ENCODE results near the gene NTRK1. TPM values are rescaled to one million over a fixed set of nuclear protein-coding genes. Genes with fewer than 3 reads are reported as not detected.
A peak's percentile ranks its signal among the peaks of the same experiment; 100 is the strongest.
"Not testable (repeated sequence)": the region's sequence is repeated elsewhere in the genome, so short reads cannot be mapped to it uniquely, and the experiment has no call there.

The NTRK1 gene
- polyA plus RNA-seq, 10 donors = 0.17 to 1.1 (median 0.60) TPM

DNA sequence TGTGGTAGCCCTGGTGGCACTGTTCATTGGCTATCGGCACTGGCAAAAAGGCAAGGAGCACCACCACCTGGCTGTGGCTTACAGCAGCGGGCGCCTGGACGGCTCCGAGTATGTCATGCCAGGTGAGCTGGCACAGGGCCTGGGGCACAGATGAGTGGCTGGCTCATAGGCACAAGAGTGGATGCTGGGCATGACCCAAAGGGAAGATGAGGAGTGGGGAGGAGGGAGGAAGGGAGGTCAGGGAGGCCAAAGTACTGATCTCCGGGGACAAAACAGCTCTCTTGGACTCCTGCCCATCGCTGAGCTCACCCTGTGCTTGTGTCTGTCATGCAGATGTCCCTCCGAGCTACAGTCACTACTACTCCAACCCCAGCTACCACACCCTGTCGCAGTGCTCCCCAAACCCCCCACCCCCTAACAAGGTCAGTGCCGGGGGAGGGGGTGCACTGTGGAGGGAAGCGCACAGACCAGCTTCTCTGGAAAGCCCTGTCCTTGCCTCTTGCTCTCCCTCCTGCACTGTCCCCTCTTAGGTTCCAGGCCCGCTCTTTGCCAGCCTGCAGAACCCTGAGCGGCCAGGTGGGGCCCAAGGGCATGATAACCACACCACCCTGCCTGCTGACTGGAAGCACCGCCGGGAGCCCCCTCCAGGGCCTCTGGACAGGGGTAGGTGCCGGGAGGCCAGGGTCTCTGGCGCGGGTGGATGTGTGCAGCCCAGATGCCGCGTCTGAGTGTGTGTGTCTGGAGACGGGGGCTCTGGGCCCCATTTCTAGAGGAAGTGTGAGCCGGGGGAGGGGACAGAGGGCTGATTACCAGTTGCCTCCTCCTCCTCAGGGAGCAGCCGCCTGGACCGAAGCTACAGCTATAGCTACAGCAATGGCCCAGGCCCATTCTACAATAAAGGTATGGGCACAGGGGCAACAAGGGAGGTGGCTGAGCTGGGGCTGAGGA lies 52.5 kb downstream of the NTRK1 start:
- DNase-seq = peak in 1 of 3 donors; percentile 66

DNA sequence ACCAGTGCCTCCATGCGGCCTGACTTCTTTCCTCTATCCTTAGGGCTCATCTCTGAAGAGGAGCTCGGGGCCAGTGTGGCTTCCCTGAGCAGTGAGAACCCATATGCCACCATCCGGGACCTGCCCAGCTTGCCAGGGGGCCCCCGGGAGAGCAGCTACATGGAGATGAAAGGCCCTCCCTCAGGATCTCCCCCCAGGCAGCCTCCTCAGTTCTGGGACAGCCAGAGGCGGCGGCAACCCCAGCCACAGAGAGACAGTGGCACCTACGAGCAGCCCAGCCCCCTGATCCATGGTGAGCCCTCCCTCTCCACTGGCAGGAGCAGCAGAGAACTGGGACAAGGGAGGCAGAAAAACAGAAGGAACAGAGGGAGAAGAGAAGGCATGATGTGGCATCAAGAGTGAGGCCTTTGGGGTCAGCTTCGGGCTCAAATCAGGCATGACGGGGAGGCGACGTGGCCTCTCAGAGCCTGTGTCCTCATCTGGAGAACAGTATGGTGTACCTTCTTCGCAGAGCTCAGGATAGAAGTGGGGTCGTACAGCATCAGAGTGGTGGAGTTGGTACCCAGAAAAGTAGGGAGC lies 53.2 kb downstream of the NTRK1 start:
- no peak for DNase-seq

DNA sequence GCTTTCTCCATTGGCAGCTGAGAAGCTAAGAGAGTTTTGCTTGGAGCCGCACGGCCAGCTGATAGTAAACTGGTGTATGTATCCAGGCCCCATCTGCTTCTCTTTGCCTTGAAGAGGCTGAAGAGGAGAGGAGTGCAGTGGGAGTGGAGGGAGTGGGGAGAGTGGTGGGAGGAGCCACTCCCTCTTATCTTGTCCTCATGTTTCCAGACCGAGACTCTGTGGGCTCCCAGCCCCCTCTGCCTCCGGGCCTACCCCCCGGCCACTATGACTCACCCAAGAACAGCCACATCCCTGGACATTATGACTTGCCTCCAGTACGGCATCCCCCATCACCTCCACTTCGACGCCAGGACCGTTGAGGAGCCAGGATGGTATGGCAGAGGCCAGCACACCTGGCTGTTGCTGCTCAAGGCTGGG lies 53.8 kb downstream of the NTRK1 start:
- no peak for DNase-seq

DNA sequence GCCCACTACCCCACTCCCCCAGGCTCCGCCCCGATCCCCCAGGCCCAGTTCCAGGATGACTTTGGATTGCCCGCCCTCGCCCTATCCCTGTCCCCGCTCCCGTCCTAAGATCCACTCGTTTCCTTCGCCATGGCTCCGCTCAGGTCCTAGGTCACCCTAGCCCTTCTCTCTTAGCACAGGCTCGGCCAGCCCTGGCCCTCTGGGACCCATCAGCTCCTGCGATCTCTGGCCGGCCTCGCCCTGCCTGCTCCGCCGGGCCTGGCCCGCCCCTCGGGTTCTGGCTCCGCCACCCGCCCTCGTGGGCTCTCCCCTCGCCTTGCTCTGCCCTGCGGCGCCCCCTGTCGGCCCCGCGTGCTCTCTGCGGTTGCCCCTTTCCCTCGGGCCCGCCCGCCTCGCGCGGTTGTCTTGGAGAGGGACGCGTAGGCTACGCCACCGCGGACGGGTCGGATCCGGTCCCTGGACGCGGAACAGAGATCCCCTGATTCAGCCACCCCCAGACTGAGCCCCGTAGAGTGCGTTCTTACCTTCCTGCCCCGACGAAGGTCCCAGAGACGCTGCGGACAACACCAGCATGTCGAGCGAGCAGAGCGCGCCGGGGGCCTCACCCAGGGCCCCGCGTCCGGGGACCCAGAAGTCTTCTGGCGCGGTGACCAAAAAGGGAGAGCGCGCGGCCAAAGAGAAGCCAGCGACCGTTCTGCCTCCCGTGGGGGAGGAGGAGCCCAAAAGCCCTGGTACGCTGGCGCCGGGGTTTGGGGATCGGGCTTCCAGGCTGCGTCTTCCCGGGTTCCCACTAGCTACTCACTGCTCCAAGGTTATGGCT lies 59.8 kb downstream of the NTRK1 start, which contains the start of gene LRRC71:
Gene LRRC71, plus strand, starts transcription at position 400 of the 820 bp plus-strand sequence. Its CDS starts 172 bp downstream, at position 572.
- DNase-seq = peak; percentile 72 to 93 (median 82)

DNA sequence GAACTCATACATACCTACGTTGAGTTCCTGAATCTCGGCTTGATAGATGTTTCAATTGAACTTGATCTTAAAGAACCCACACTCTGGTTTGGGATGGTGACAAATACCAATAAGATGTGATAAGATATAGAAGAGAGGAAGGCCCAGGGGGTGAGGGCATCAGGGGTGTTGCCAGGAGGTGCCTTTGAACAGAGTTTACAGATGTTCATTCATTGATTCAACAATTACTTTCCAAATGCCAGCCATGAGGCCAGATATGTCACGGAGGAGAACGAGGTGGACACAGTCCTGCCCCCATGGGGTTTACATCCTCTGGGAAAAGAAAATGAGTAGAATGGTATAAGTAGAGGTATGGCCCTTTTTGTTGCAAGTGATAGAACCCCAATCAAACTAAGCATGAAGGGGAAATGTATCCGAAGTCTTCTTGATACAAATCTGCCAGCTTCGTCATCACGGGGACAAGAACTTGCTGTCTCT lies 60.4 kb downstream of the NTRK1 start:
- no peak for DNase-seq

DNA sequence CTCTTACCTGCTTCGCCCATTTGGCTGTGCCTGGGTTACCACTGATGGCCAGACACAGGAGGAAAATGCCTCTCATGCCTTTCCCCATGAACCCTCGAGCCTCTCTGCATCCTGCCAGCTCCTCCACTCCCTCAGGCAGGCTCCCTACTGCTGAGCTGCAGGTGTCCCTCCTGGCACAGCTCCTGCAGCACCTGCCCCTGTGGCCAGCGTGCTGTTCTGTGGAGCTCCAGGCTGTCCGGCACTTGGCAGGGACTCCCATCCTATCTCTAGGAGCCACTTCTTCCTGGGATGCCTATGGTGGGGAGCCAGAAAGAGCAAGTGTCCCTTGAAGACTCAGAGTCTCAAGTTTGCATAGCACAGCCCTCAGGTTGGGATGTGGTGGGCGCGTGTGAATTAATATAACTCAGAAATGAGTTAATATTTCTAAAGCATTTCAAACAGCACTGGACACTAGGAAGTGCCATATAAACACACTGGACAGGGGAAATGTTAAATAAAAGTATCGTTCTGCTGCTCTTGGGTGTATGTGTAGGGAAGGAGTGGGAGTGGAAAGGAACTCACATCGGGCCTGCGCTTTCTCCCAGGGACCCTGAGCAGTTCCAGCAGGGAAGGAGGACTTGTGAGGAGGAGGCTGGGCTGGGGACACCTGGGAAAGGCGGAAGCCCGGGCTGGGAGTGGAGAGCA lies 62.5 kb downstream of the NTRK1 start:
- no peak for DNase-seq

DNA sequence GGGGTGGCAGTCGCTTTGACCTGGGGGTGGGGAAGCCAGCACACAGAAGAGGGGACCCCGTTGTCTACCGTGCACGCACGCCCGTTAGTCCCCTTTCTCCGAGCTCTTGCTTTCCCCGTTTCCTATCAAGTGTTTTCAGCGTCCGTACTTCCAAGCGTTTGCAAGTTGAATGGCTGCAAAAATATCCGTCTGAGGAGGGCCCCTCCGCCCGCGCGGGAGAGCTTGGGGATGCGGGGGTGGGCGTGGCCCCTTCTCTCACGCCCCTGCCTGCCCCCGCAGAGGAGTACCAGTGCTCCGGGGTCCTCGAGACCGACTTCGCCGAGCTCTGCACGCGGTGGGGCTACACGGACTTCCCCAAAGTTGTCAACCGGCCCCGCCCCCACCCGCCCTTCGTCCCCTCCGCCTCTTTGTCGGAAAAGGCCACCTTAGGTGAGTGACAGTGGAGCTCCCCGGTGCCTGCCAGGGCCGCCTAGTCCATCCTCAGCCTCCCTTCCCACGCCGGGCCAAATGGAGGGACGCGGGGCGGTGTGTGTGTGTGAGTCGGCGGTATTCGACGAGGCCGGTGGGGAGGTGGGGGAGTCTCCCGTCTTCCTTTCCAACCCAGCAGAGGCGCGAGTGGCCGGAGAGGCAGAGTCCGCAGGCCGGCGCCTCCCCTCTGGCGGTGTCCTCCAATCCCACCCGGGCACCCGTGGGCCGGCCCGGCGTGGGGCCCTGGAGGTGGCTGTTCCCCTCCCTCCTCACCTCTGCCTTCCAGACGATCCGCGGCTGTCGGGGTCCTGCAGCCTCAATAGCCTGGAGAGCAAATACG lies 63.2 kb downstream of the NTRK1 start:
- no peak for DNase-seq

DNA sequence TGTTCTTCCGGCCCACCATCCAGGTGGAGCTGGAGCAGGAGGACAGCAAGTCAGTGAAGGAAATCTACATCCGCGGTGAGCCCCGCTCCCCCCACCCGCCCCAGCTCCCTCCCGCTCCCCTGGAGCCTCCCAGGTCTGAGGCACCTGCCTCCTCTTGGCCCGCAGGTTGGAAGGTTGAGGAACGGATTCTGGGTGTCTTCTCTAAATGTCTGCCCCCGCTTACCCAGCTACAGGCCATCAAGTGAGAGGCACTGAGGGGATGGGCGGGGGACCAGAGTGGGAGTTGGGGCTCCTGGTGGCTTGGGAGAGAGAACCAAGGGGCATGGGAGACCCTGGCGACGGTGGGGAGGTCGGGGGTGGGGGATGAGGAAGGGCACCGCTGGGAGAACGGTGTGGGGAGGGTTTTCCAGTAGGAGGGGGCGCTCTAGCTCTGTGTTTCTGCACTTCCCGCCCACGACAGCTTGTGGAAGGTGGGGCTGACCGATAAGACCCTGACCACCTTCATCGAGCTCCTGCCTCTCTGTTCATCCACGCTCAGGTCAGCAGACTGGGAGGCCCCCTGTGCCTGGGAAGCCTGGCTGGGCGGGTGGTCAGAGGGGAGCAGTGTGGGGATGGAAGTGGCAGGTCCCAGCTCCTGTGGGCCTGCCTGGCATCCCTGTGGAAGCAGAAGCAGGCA lies 64.0 kb downstream of the NTRK1 start:
- no peak for DNase-seq

DNA sequence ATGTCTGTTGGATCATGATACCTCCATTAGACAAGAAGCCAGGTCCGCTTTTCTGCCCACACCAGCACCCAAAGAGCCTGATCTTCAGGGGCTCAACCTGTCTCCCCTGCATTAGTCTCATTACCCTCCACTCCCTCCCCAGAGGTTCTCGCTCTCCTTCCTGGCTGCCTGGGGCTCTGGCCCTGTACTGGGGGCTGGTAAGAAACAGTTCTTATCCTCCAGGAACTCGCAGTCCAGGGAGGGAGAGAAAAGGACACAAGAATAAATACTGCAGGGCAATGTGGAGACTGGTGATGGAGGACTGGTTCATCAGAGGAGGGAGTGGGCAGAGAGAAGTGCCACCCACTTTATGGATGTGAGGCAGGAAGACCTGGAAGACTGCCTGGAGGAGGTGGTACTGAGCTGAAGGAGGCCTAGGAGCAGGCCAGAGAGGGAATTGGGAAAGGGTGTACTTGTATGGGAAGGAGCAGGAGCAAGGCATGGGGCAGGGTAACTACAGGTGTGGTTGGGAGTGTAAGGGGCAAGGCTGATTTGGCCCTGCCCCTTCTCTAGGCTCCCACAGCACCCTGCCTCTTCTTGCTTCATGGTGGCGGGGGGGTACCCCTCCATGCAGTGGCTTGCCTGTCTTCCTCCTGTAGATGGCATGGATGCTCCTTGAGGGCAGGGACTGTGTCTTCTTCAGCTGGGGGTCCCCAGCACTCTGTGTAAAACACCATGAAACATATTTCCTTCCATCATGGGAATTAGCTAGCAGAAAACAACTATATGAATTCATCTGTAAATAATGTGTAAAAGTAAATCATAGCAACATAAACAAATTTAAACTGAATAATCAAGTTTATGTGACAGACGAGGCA lies 64.7 kb downstream of the NTRK1 start:
- no peak for DNase-seq

DNA sequence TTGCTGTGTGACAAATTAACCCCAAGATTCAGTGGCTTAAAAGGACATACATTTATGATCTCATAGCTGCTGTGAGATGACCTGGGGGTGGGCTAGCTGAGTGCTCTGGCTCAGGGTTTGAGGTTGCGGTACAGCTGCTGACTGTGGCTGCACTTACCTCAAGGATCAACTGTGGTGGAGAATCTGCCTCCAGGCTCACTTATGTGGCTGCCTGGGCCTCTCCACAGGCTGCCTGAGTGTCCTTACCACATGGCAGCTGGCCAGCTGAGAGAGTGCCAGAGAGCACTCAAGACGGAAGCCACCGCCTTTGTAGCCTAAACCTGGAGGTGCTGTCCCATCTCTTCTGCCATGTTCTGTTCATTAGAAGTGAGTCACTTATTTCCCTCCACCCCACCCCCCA lies 65.5 kb downstream of the NTRK1 start:
- DNase-seq = peak in 1 of 3 donors; percentile 70

DNA sequence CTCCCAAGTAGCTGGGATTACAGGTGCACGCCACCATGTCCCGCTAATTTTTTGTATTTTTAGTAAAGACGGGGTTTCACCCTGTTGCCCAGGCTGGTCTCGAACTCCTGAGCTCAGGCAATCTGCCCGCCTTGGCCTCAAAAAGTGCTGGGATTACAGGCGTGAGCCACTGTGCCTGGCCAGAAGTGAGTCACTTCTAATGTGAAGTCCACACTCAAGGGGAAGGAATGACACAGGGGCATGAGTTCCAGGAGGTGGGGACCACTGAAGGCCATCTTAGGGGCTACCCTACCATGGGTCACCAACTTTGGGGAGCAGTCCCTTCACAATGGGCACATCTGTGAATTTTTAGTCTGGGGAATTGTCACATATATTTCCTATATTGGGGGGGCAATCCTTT lies 66.0 kb downstream of the NTRK1 start:
- DNase-seq = not testable (repeated sequence)

DNA sequence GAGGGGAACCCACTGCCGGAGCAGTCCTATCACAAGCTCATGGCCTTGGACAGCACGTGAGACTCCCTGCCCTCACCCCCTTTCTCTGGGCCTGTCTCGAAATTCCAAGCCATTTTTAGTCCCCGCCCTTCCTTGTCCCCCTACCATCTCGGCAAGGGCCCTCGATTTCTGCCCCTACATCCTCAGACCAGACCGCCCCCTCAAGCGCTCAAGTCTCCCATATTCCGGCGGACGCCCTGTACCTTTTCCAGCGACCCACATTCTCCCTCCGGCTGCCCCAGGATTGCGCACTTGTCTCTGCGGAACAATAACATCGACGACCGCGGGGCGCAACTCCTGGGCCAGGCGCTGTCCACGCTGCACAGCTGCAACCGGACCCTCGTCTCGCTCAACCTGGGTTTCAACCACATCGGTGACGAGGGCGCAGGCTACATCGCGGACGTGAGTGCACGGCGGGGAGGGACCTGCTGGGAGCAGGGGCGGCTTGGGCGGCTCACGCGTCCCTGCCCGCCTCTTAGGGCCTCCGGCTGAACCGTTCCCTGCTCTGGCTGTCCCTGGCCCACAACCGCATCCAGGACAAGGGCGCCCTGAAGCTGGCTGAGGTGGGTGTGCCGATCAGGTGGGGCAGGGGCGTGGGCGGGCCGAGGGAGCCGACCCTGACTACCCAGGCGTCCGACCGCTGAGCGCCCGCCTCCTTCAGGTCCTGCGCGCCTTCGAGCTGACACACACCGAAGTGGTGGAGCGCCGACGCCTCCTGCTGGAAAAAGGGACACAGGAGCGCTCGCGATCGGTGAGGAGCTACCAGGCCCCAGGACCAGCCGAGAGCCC lies 66.8 kb downstream of the NTRK1 start:
- DNase-seq = peak; percentile 63 to 86 (median 68)

DNA sequence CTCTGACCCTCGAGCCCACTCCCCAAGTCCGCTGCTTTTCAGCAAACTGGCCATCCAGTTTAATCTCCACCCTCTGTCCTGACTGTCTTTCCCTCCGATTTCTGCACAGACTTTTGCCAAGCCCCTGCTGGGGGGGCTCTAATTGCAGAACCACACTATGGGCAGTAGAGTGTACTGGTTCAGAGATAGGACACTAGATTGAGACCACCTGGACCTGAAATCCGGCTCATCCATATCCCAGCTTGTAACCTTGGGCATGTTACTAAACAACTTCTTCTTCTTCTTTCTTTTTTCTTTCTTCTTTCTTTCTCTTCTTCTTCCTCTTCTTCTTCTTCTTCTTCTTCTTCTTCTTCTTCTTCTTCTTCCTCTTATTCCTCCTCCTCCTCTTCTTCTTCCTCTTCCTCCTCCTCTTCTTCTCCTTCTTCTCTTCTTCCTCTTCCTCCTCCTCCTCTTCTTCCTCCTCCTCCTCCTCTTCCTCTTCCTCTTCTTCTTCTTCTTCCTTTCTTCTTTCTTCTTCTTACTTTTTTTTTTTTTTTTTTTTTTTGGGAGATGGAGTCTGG lies 67.5 kb downstream of the NTRK1 start:
- DNase-seq = no peak

DNA sequence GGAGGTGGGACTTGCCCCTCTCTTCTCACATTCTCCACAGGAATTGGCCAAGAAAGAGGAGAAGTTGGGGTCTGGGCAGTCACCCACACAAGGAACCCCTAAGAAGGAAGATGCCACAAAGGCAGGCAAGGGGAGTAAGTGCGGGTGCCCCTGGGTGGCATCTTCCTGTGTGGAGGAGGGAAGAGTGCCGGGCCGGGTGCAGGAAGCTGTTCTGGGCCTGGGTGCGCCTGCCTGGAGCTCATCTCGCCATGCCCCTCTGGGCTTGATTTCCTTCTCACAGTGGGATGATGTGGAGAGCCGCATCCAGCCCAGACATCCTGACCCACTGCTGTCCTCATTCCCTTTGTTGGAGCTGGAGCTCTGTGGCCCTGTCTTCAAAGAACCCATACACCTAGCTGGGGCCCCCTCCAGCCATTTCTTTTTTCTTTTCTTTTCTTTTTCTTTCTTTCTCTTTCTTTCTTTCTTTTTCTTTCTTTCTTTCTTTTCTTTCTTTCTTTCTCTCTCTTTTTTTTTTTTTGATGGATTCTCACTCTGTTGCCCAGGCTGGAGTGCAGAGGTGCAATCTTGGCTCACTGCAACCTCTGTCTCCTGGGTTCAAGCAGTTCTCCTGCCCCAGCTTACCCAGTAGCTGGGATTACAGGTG lies 69.1 kb downstream of the NTRK1 start:
- DNase-seq = no peak

DNA sequence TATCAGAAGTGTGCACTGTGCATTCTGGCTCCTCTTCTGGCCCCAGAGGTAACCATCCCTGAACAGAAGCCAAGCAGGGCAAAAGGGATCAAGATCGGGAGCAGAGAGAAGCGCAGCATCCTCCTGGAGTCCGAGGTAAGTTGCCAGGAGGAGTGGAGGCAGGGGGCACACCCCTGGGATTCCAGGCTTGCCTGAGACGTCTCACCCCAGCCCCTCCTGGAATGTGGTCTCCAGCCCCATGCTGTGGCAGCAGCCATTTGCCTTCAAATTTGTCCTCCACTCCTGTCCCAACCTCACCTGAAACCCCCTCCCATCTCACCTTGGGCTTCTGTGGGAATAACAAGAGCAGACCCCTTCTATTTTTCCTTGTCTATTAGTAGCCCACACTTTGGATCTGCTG lies 69.8 kb downstream of the NTRK1 start:
- no peak for DNase-seq
